IPS-20b (cell line): ENCODE results near the gene MMP24.
"Not testable (repeated sequence)": the region's sequence is repeated elsewhere in the genome, so short reads cannot be mapped to it uniquely, and the experiment has no call there.

Experiments used
- H3K27ac ChIP-seq: one replicate; pipeline ENCODE4 v1.5.1; 2013; ENCODE audit warnings: low read length
- H3K27me3 ChIP-seq: 2 replicates; pipeline ENCODE4 v1.6.1; 2013; ENCODE audit warnings: mild to moderate bottlenecking, low read length, inconsistent platforms; ENCODE audit not compliant: insufficient read depth
- H3K36me3 ChIP-seq: 2 replicates; pipeline ENCODE4 v1.6.1; 2013; ENCODE audit warnings: low read depth, mild to moderate bottlenecking, inconsistent platforms, low read length, moderate library complexity; ENCODE audit not compliant: insufficient read depth
- H3K4me1 ChIP-seq: 2 replicates; pipeline ENCODE4 v1.6.1; 2013; ENCODE audit warnings: mild to moderate bottlenecking, control low read depth, inconsistent platforms, low read length, moderate library complexity; ENCODE audit not compliant: insufficient read depth
- H3K4me3 ChIP-seq: 2 replicates; pipeline ENCODE4 v1.5.1; 2013; ENCODE audit warnings: mild to moderate bottlenecking, low read length, inconsistent platforms
- H3K9ac ChIP-seq: 2 replicates; pipeline ENCODE4 v1.6.1; 2013; ENCODE audit warnings: low read depth, mild to moderate bottlenecking, inconsistent platforms, low read length, moderate library complexity
- H3K9me3 ChIP-seq: 2 replicates; pipeline ENCODE4 v1.6.1; 2013; ENCODE audit warnings: mild to moderate bottlenecking, low read depth, low read length, inconsistent platforms; ENCODE audit not compliant: insufficient read depth

The MMP24 gene

GRCh38 chr20:35193031-35193791 is 33.3 kb upstream of the MMP24 start:
- H3K27ac ChIP-seq, H3K4me1 ChIP-seq, H3K9ac ChIP-seq, H3K36me3 ChIP-seq, H3K27me3 ChIP-seq, H3K4me3 ChIP-seq: not testable (repeated sequence)
- peaks cover 17% of the 10 kb centered on the region; the same call in 1 of the 2 replicates for H3K9me3 ChIP-seq

DNA sequence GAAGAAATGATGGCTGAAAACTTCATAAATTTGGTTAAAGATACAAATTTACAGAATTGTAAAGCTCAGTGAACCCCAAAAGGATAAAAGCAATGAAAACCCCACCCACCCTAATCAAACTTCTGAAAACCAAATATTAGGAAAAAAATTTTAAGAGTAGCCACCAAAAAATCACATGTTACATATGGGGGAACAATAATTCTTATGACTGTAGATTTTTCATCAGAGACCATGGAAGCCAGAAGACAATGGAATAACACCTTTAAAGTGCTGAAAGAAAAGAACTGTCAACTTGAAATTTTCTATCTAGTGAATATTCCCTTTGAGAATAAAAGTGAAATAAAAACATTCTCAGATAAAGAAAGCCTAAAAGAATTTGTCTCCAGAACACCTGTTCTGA is 30.2 kb upstream of the MMP24 start:
- Histone ChIP-seq H3K4me1 (no peaks in the 10 kb centered on the region; the same call in 1 of the 2 replicates), H3K27ac (no peak overlapping the region), H3K9ac (no peak overlapping the region), H3K9me3 (peaks cover 23% of the 10 kb centered on the region), H3K4me3 (no peak overlapping the region), H3K36me3 (no peaks in the 10 kb centered on the region), H3K27me3 (no peaks in the 10 kb centered on the region)

- Histone ChIP-seq H3K9me3 (peaks cover 23% of the 10 kb centered on the region), H3K4me3 (no peak overlapping the region), H3K27me3 (no peaks in the 10 kb centered on the region), H3K36me3 (no peaks in the 10 kb centered on the region), H3K27ac (no peak overlapping the region), H3K4me1 (no peaks in the 10 kb centered on the region), H3K9ac (no peak overlapping the region)
Measured at GRCh38 chr20:35199740-35200139, 26.8 kb upstream of the MMP24 start.

GRCh38 chr20:35200267-35200666 is 26.2 kb upstream of the MMP24 start:
- Histone ChIP-seq H3K27me3 (no peaks in the 10 kb centered on the region), H3K9ac (no peak overlapping the region), H3K9me3 (peaks cover 23% of the 10 kb centered on the region), H3K27ac (no peak overlapping the region), H3K4me3 (no peak overlapping the region), H3K36me3 (no peaks in the 10 kb centered on the region), H3K4me1 (no peaks in the 10 kb centered on the region)

- H3K27me3 ChIP-seq, H3K36me3 ChIP-seq, H3K4me1 ChIP-seq, H3K4me3 ChIP-seq, H3K27ac ChIP-seq, H3K9ac ChIP-seq: not testable (repeated sequence)
- H3K9me3 ChIP-seq: peaks cover 19% of the 10 kb centered on the region
Measured at GRCh38 chr20:35201467-35201866, 25.0 kb upstream of the MMP24 start.

DNA sequence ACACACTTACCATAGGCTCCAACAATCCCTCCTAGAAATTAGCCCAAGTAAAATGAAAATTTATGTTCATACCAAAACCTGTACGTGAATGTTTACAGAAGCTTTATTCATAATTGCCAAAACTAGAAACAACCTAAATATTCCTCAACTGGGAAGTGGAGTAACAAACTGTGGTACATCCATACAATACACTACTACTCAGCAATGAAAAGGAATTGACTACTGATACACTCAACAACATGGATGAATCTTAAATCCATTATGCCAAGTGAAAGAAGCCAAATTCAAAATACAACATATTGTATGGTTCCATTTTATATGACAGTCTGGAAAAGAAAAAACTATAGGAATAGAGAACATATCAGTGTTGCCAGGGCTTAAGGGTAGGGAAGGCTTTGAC is 19.7 kb upstream of the MMP24 start:
- H3K9ac ChIP-seq: no peak overlapping the region
- H3K27ac ChIP-seq: no peak overlapping the region

DNA sequence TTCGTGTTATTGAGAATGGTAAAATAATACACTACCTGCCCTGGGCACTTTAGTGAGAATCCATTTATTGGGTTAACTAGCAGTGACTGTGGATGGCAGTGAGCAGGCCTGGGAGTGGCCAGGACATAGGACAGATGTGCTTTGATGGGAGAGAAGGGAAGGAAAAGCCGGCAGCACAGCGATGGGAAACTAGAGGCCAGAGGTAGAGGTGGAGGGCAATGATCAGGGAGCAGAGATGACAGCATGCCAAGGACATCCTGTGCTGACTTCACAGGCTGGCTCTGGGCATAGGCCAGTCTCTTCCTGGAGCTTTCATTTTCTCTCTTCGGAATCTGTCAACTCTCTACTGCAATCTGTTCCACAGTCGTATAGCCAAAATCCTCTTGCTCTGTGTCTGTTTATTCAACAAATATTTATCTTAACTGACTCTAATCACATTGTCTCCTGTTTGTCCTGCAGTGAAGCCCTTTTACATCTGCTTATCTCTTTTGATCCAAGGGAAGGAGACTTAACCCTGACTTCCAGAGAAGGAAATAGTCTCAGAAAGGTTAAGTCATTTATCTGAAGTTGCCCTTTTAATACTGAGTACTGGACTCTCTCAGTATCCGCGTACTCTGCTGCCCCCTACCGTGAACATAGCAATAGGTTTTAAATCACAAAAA is 18.4 kb upstream of the MMP24 start:
- no peaks in the 10 kb centered on the region for H3K36me3 ChIP-seq
- no peaks in the 10 kb centered on the region for H3K27me3 ChIP-seq
- no peaks in the 10 kb centered on the region for H3K4me1 ChIP-seq
- no peak overlapping the region for H3K9ac ChIP-seq
- no peak overlapping the region for H3K27ac ChIP-seq
- no peak overlapping the region for H3K4me3 ChIP-seq
- H3K9me3 ChIP-seq: no peaks in the 10 kb centered on the region; the same call in 1 of the 2 replicates

More for the DNA sequence above, 19.7 kb upstream of the MMP24 start:
- H3K36me3 ChIP-seq: no peaks in the 10 kb centered on the region
- no peaks in the 10 kb centered on the region for H3K4me1 ChIP-seq
- H3K4me3 ChIP-seq: no peak overlapping the region
- H3K27me3 ChIP-seq: no peaks in the 10 kb centered on the region
- H3K9me3 ChIP-seq: no peaks in the 10 kb centered on the region; the same call in 1 of the 2 replicates

GRCh38 chr20:35215066-35215956 is 11.2 kb upstream of the MMP24 start:
- Histone ChIP-seq H3K36me3 (no peaks in the 10 kb centered on the region), H3K9ac (no peak overlapping the region), H3K4me3 (no peak overlapping the region), H3K4me1 (no peaks in the 10 kb centered on the region), H3K9me3 (no peaks in the 10 kb centered on the region), H3K27me3 (no peaks in the 10 kb centered on the region), H3K27ac (no peak overlapping the region)

GRCh38 chr20:35216541-35216940 is 9.9 kb upstream of the MMP24 start:
- no peak overlapping the region for H3K27ac ChIP-seq
- no peaks in the 10 kb centered on the region for H3K36me3 ChIP-seq
- H3K9ac ChIP-seq: no peak overlapping the region
- no peak overlapping the region for H3K4me3 ChIP-seq
- peaks cover 4% of the 10 kb centered on the region; the same call in 1 of the 2 replicates for H3K4me1 ChIP-seq
- no peaks in the 10 kb centered on the region for H3K27me3 ChIP-seq
- no peaks in the 10 kb centered on the region for H3K9me3 ChIP-seq

DNA sequence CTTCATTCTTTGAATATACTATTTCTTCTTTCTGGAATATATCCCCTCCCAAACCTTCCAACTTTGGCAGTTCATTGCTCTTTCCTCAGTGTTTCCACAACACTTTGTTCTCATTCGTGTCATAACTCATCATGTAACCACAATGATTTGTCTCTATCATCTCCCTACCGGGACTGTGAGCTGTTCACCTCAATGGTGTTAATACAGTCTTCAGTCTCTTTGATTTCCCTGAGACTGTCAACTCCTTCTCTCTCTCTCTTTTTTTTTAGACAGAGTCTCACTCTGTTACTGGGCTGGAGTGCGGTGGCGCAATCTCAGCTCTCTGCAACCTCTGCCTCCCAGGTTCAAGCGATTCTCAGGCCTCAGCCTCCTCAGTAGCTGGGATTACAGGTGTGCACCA is 2.5 kb upstream of the MMP24 start:
- peaks cover 16% of the 10 kb centered on the region; the same call in 1 of the 2 replicates for H3K4me1 ChIP-seq
- H3K9me3 ChIP-seq: no peaks in the 10 kb centered on the region
- H3K4me3 ChIP-seq: no peak overlapping the region
- H3K36me3 ChIP-seq: no peaks in the 10 kb centered on the region
- H3K27me3 ChIP-seq: peaks cover 49% of the 10 kb centered on the region
- no peak overlapping the region for H3K9ac ChIP-seq
- H3K27ac ChIP-seq: no peak overlapping the region

DNA sequence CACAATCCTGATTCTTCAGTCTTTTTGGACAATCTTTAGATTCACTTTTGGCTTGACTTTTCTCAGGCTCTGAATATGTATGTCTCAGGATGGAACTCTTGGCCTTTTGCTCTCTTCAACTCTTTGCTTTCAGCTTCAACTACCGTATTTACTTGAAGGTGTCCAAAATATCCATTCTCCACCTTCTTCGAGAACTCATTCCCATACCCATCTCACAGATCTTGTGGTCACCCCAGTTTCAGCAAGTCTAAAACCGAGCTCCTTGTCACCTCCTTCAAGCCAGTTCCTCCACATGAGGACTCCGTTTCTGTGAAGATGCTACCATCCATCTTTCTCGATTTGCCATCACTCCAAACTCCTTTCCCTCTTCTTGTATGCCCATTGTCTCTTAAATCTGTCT is 2.0 kb upstream of the MMP24 start:
- Histone ChIP-seq H3K9ac (no peak overlapping the region), H3K36me3 (no peaks in the 10 kb centered on the region), H3K27me3 (peaks cover 50% of the 10 kb centered on the region), H3K27ac (no peak overlapping the region), H3K9me3 (no peaks in the 10 kb centered on the region), H3K4me3 (no peak overlapping the region), H3K4me1 (peaks cover 16% of the 10 kb centered on the region; the same call in 1 of the 2 replicates)
